WTC11 (cell line): ENCODE results near the gene CD244. TPM values are rescaled to one million over a fixed set of nuclear protein-coding genes. Genes with fewer than 3 reads are reported as not detected.
A peak's percentile ranks its signal among the peaks of the same experiment; 100 is the strongest.

Experiments used
- ATAC-seq: fragments of 200-7000 bp; cut with Tn5 transposase; 2 replicates; pipeline ENCODE4 v1.10.0; 2021; ENCODE audit warnings: mild to moderate bottlenecking, moderate library complexity
- CTCF ChIA-PET: fragments of 300-600 bp; sonication (Branson Sonifier 250); formaldehyde crosslinking; loops from one replicate; lab custom pipeline; 2021; ENCODE audit warnings: antibody characterized with exemption; lab: Charles Lee
- POLR2A ChIA-PET: fragments of 350-600 bp; sonication (Branson Sonifier 250); formaldehyde crosslinking; loops from one replicate; lab custom pipeline; 2021; ENCODE audit warnings: antibody characterized with exemption; lab: Charles Lee
- DNase-seq: peaks from one replicate; pipeline ENCODE4 v3.0.0; 2021; ENCODE audit warnings: low spot score
- H3K27ac Mint-ChIP-seq: 2 replicates; pipeline ENCODE4 v1.8.0; 2021; ENCODE audit warnings: mixed read lengths
- H3K27me3 Mint-ChIP-seq: 2 replicates; pipeline ENCODE4 v1.8.0; 2021; ENCODE audit warnings: low read depth, mild to moderate bottlenecking, moderate library complexity, mixed read lengths
- H3K36me3 Mint-ChIP-seq: 2 replicates; pipeline ENCODE4 v1.8.0; 2021; ENCODE audit warnings: mixed read lengths
- H3K4me1 Mint-ChIP-seq: 2 replicates; pipeline ENCODE4 v1.8.0; 2022; ENCODE audit warnings: mixed read lengths
- H3K4me3 Mint-ChIP-seq: 2 replicates; pipeline ENCODE4 v1.8.0; 2021; ENCODE audit warnings: mild to moderate bottlenecking, moderate library complexity, mixed read lengths
- H3K9me3 Mint-ChIP-seq: 2 replicates; pipeline ENCODE4 v1.8.0; 2021; ENCODE audit warnings: mixed read lengths
- ESRRA ChIP-seq: sonication (generic); formaldehyde crosslinking; IDR thresholded peaks from 2 replicates; pipeline ENCODE4 v1.8.1; 2022; ENCODE audit warnings: mild to moderate bottlenecking, missing genetic modification reagents, borderline replicate concordance
- GRHL2 ChIP-seq: fragments of 250-450 bp; sonication (Bioruptor Pico); IDR thresholded peaks from 2 replicates; pipeline ENCODE4 v1.8.0; 2022; ENCODE audit warnings: mild to moderate bottlenecking, moderate library complexity; ENCODE audit not compliant: insufficient replicate concordance, severe bottlenecking
- IRF1 ChIP-seq: sonication (generic); formaldehyde crosslinking; IDR thresholded peaks from 2 replicates; pipeline ENCODE4 v1.8.0; 2023; ENCODE audit warnings: missing genetic modification reagents
- KAT7 ChIP-seq: sonication (generic); formaldehyde crosslinking; IDR thresholded peaks from 2 replicates; pipeline ENCODE4 v1.8.1; 2023; ENCODE audit warnings: missing genetic modification reagents, mild to moderate bottlenecking, borderline replicate concordance
- NFYB ChIP-seq: sonication (generic); formaldehyde crosslinking; conservative IDR thresholded peaks from 2 replicates; pipeline ENCODE4 v1.8.0; 2022; ENCODE audit warnings: low read depth, missing genetic modification reagents
- SMAD3 ChIP-seq: sonication (generic); formaldehyde crosslinking; IDR thresholded peaks from 2 replicates; pipeline ENCODE4 v1.8.0; 2022; ENCODE audit warnings: missing genetic modification reagents, mild to moderate bottlenecking, borderline replicate concordance
- ZNF281 ChIP-seq: sonication (generic); formaldehyde crosslinking; IDR thresholded peaks from 2 replicates; pipeline ENCODE4 v1.8.0; 2023; ENCODE audit warnings: mild to moderate bottlenecking, missing genetic modification reagents
- ZNF416 ChIP-seq: fragments of 250-450 bp; sonication (Bioruptor Pico); IDR thresholded peaks from 2 replicates; pipeline ENCODE4 v1.9.0; 2021; ENCODE audit warnings: mild to moderate bottlenecking, inconsistent platforms
- ZNF512 ChIP-seq: sonication (generic); formaldehyde crosslinking; IDR thresholded peaks from 2 replicates; pipeline ENCODE4 v1.8.1; 2022; ENCODE audit warnings: missing genetic modification reagents, borderline replicate concordance
- total RNA-seq: library from RNA; stranded (reverse); gene quantifications from 3 replicates; pipeline ENCODE4 v1.2.3, GENCODE V29; 2021
- TF ChIP-seq, protein P1 (sequence below): sonication (generic); formaldehyde crosslinking; IDR thresholded peaks from 2 replicates; pipeline ENCODE4 v1.8.0; 2022; ENCODE audit warnings: mild to moderate bottlenecking, missing genetic modification reagents
- TF ChIP-seq, protein P2 (sequence below): sonication (generic); formaldehyde crosslinking; conservative IDR thresholded peaks from 2 replicates; pipeline ENCODE4 v1.8.1; 2023; ENCODE audit warnings: mild to moderate bottlenecking, low read depth, missing genetic modification reagents, moderate library complexity
- TF ChIP-seq, protein P3 (sequence below): fragments of 250-450 bp; sonication (Bioruptor Pico); IDR thresholded peaks from 2 replicates; pipeline ENCODE4 v1.9.0; 2021; ENCODE audit warnings: mild to moderate bottlenecking

Gene CD244
- total RNA-seq, 1 experiment from 2014 or later: not detected

DNA sequence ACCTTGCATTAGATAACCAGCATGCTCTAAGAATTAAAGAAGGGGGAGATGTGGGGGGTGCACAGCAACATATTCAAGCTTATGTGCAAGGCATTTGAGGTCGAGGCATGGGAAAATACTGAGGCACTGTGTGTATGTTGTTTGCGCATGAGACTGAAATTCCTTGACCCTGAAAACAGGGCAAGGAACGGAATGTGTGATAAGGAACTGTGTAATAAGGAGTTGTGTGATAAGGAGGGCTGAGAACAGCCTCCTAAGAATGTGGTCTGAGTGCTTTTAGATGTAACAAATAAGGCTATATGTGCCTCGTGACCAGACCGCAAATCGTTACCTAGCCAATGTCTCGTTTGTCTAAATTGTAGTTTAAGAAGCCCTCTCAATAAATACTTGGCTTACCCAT lies 48.8 kb upstream of the CD244 start:
- ChIA-PET POLR2A (no interaction called here), CTCF (interaction anchor here (0.8 to 1.5 kb wide), 2 partner anchors 43 kb away, joined by 3 to 4 read pairs; partner anchors contain the start of gene ITLN2)
- Mint-ChIP-seq H3K36me3 (no peaks in the 10 kb centered on the region), H3K27me3 (no peaks in the 10 kb centered on the region; the same call in 1 of the 2 replicates), H3K27ac (no peak overlapping the region), H3K4me3 (no peak overlapping the region), H3K9me3 (peaks cover 5% of the 10 kb centered on the region; the same call in 1 of the 2 replicates), H3K4me1 (peaks cover 22% of the 10 kb centered on the region)
- TF ChIP-seq, protein P1, sequence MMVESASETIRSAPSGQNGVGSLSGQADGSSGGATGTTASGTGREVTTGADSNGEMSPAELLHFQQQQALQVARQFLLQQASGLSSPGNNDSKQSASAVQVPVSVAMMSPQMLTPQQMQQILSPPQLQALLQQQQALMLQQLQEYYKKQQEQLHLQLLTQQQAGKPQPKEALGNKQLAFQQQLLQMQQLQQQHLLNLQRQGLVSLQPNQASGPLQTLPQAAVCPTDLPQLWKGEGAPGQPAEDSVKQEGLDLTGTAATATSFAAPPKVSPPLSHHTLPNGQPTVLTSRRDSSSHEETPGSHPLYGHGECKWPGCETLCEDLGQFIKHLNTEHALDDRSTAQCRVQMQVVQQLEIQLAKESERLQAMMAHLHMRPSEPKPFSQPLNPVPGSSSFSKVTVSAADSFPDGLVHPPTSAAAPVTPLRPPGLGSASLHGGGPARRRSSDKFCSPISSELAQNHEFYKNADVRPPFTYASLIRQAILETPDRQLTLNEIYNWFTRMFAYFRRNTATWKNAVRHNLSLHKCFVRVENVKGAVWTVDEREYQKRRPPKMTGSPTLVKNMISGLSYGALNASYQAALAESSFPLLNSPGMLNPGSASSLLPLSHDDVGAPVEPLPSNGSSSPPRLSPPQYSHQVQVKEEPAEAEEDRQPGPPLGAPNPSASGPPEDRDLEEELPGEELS: no peak
- no peak for TF ChIP-seq KAT7 (CRISPR knock-in tag)
- no peak for DNase-seq
- ATAC-seq: no peak

- TF ChIP-seq NFYB (0 out of 2 replicates have a peak, but pooled peaks have one; percentile 31), ZNF281 (CRISPR knock-in tag) (no peak), GRHL2 (no peak)
- TF ChIP-seq, protein P2, sequence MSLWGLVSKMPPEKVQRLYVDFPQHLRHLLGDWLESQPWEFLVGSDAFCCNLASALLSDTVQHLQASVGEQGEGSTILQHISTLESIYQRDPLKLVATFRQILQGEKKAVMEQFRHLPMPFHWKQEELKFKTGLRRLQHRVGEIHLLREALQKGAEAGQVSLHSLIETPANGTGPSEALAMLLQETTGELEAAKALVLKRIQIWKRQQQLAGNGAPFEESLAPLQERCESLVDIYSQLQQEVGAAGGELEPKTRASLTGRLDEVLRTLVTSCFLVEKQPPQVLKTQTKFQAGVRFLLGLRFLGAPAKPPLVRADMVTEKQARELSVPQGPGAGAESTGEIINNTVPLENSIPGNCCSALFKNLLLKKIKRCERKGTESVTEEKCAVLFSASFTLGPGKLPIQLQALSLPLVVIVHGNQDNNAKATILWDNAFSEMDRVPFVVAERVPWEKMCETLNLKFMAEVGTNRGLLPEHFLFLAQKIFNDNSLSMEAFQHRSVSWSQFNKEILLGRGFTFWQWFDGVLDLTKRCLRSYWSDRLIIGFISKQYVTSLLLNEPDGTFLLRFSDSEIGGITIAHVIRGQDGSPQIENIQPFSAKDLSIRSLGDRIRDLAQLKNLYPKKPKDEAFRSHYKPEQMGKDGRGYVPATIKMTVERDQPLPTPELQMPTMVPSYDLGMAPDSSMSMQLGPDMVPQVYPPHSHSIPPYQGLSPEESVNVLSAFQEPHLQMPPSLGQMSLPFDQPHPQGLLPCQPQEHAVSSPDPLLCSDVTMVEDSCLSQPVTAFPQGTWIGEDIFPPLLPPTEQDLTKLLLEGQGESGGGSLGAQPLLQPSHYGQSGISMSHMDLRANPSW (CRISPR knock-in tag): no peak
- ATAC-seq (no peak), DNase-seq (no peak)
- ChIA-PET POLR2A (no interaction called here), CTCF (interaction anchor here (0.7 to 1.5 kb wide), 2 partner anchors 44 to 102 kb away, joined by 3 to 4 read pairs; no protein-coding TSS in a partner anchor)
- Mint-ChIP-seq H3K4me3 (no peak overlapping the region), H3K36me3 (no peaks in the 10 kb centered on the region), H3K27ac (no peak overlapping the region), H3K9me3 (peaks cover 5% of the 10 kb centered on the region; the same call in 1 of the 2 replicates), H3K4me1 (peaks cover 27% of the 10 kb centered on the region), H3K27me3 (no peaks in the 10 kb centered on the region; the same call in 1 of the 2 replicates)
These were observed 47.6 kb upstream of the CD244 start for GRCh38 chr1:160910170-160910750.

- DNase-seq: no peak
- ChIA-PET POLR2A (no interaction called here), CTCF (no interaction called here)
- H3K27ac Mint-ChIP-seq: no peak overlapping the region
- no peak for ATAC-seq
- no peaks in the 10 kb centered on the region; the same call in 1 of the 2 replicates for H3K27me3 Mint-ChIP-seq
- no peaks in the 10 kb centered on the region for H3K36me3 Mint-ChIP-seq
- peaks cover 5% of the 10 kb centered on the region; the same call in 1 of the 2 replicates for H3K9me3 Mint-ChIP-seq
- peaks cover 16% of the 10 kb centered on the region for H3K4me1 Mint-ChIP-seq
- no peak overlapping the region for H3K4me3 Mint-ChIP-seq
- TF ChIP-seq, protein P3, sequence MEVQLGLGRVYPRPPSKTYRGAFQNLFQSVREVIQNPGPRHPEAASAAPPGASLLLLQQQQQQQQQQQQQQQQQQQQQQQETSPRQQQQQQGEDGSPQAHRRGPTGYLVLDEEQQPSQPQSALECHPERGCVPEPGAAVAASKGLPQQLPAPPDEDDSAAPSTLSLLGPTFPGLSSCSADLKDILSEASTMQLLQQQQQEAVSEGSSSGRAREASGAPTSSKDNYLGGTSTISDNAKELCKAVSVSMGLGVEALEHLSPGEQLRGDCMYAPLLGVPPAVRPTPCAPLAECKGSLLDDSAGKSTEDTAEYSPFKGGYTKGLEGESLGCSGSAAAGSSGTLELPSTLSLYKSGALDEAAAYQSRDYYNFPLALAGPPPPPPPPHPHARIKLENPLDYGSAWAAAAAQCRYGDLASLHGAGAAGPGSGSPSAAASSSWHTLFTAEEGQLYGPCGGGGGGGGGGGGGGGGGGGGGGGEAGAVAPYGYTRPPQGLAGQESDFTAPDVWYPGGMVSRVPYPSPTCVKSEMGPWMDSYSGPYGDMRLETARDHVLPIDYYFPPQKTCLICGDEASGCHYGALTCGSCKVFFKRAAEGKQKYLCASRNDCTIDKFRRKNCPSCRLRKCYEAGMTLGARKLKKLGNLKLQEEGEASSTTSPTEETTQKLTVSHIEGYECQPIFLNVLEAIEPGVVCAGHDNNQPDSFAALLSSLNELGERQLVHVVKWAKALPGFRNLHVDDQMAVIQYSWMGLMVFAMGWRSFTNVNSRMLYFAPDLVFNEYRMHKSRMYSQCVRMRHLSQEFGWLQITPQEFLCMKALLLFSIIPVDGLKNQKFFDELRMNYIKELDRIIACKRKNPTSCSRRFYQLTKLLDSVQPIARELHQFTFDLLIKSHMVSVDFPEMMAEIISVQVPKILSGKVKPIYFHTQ (CRISPR knock-in tag): no peak
- TF ChIP-seq IRF1 (CRISPR knock-in tag) (no peak), SMAD3 (CRISPR knock-in tag) (no peak), ZNF416 (no peak), ZNF512 (CRISPR knock-in tag) (no peak), ESRRA (CRISPR knock-in tag) (no peak)
These were observed 45.3 kb upstream of the CD244 start for GRCh38 chr1:160907976-160908375.
